Kidney epithelial cell (primary cell): ENCODE measurements around the gene CTNNBL1. TPM values are rescaled to one million over a fixed set of nuclear protein-coding genes. Genes with fewer than 3 reads are reported as not detected.

Experiments
- DNase-seq: peaks from one replicate; pipeline ENCODE4 v3.0.0-alpha.2; 2010; ENCODE audit warnings: low read depth
- H3K27me3 ChIP-seq: 2 replicates; pipeline ENCODE4 v1.6.0; 2011; ENCODE audit warnings: low read length; ENCODE audit not compliant: control insufficient read depth, insufficient read depth
- H3K36me3 ChIP-seq: 2 replicates; pipeline ENCODE4 v1.5.1; 2011; ENCODE audit warnings: low read length; ENCODE audit not compliant: control insufficient read depth, insufficient read depth
- H3K4me3 ChIP-seq: 2 replicates; pipeline ENCODE4 v1.5.1; 2011; ENCODE audit warnings: low read depth, mild to moderate bottlenecking, control low read depth, low read length
- total RNA-seq: library from RNA; depleted of rRNA; stranded (reverse); fragments of >200 nt; gene quantifications from 2 replicates; pipeline ENCODE4 v1.2.3, GENCODE V29; 2015
- TF ChIP-seq, protein P1 (sequence below): IDR thresholded peaks from 2 replicates; pipeline ENCODE4 v1.5.1; 2011; ENCODE audit warnings: mild to moderate bottlenecking, moderate library complexity, low read length, control low read depth, inconsistent platforms; ENCODE audit not compliant: insufficient read depth, poor library complexity, severe bottlenecking

Gene CTNNBL1
- total RNA-seq, 1 donor from 2014 or later, result 40.5 TPM

DNA sequence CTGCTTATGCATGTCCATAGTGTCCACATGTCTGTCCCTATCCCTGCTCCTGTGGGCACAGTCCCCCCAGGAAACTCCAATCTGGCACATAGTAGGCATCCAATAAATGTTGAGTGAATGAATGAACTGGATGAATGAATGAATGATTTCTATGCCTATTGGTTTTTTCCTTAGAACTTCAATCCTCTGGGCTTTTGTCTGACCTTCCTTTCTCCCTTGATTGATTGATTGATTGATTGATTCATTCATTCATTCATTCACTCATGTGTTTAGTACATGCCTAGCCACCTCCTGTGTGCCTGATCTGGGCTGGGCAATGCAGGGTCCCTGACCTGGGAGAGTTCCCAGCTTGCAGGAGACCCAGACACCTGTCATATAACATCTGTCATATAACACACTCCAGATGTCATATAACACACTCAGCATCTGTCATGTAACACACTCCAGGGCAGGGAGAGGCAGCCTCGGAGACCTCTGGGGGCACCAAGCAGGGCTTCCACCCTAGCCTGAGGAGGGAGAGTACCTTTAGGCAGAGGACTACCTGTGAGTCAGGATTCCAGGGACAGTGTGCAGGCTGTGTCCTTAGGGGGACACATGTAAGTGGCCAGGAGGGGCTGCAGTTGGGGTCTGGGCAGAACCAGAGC is 227.0 kb downstream of the CTNNBL1 start:
- no peak overlapping the region for H3K4me3 ChIP-seq
- DNase-seq, result no peak
- TF ChIP-seq, protein P1, sequence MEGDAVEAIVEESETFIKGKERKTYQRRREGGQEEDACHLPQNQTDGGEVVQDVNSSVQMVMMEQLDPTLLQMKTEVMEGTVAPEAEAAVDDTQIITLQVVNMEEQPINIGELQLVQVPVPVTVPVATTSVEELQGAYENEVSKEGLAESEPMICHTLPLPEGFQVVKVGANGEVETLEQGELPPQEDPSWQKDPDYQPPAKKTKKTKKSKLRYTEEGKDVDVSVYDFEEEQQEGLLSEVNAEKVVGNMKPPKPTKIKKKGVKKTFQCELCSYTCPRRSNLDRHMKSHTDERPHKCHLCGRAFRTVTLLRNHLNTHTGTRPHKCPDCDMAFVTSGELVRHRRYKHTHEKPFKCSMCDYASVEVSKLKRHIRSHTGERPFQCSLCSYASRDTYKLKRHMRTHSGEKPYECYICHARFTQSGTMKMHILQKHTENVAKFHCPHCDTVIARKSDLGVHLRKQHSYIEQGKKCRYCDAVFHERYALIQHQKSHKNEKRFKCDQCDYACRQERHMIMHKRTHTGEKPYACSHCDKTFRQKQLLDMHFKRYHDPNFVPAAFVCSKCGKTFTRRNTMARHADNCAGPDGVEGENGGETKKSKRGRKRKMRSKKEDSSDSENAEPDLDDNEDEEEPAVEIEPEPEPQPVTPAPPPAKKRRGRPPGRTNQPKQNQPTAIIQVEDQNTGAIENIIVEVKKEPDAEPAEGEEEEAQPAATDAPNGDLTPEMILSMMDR, result no peak
- H3K27me3 ChIP-seq, result peaks cover 37% of the 10 kb centered on the region
- H3K36me3 ChIP-seq, result no peaks in the 10 kb centered on the region

- TF ChIP-seq, protein P1, result no peak
- H3K36me3 ChIP-seq, result no peaks in the 10 kb centered on the region
- no peak for DNase-seq
- H3K27me3 ChIP-seq, result peaks cover 31% of the 10 kb centered on the region
- no peak overlapping the region for H3K4me3 ChIP-seq
Measured at GRCh38 chr20:37921341-37921929, 227.6 kb downstream of the CTNNBL1 start.

Other genes with a start within 250 kb of the CTNNBL1 start
- 20.3 and 25.0 TPM in 2 replicates for gene NNAT, start 172.8 kb upstream of the CTNNBL1 start, total RNA-seq
- 36.3 and 37.9 TPM in 2 replicates for gene BLCAP, start 166.2 kb upstream of the CTNNBL1 start, total RNA-seq
- 0.46 and 1.6 TPM in 2 replicates for gene VSTM2L, start 209.1 kb downstream of the CTNNBL1 start, total RNA-seq